Suppressor macrophage (primary cell): ENCODE measurements around the gene TNFRSF1B.

Experiments
- DNase-seq, 4 experiments: peaks; one replicate each; pipeline ENCODE4 v3.0.0-alpha.2; 2020 to 2022

The TNFRSF1B gene

GRCh38 chr1:12176298-12177118 is 9.7 kb downstream of the TNFRSF1B start:
- no peak for DNase-seq

- peak in 1 of 4 experiments; percentile 51 for DNase-seq
Observed at GRCh38 chr1:12177156-12177998, 10.6 kb downstream of the TNFRSF1B start.

GRCh38 chr1:12177999-12178441 is 11.2 kb downstream of the TNFRSF1B start:
- peak; percentile 97 to 99 (median 98) for DNase-seq

GRCh38 chr1:12178511-12178910 is 11.7 kb downstream of the TNFRSF1B start:
- DNase-seq, result no peak

- peak; percentile 89 to 96 (median 92) for DNase-seq
Observed at GRCh38 chr1:12179111-12179519, 12.3 kb downstream of the TNFRSF1B start.

- DNase-seq, result no peak
Observed at GRCh38 chr1:12179676-12180075, 12.9 kb downstream of the TNFRSF1B start.

- peak; percentile 93 to 97 (median 96) for DNase-seq
Observed at GRCh38 chr1:12180315-12180714, 13.5 kb downstream of the TNFRSF1B start.

GRCh38 chr1:12180903-12181302 is 14.1 kb downstream of the TNFRSF1B start:
- DNase-seq, result peak in 1 of 4 experiments; percentile 52

- no peak for DNase-seq
Observed at GRCh38 chr1:12181568-12181967, 14.8 kb downstream of the TNFRSF1B start.

GRCh38 chr1:12182410-12182984 is 15.7 kb downstream of the TNFRSF1B start:
- peak in 1 of 4 experiments; percentile 40 for DNase-seq

- no peak for DNase-seq
Observed at GRCh38 chr1:12183095-12183794, 16.5 kb downstream of the TNFRSF1B start.

GRCh38 chr1:12184008-12184681 is 17.4 kb downstream of the TNFRSF1B start:
- peak; percentile 94 to 99 (median 96) for DNase-seq

GRCh38 chr1:12185036-12185917 is 18.5 kb downstream of the TNFRSF1B start:
- peak in 3 of 4 experiments; percentile 59 to 63 (median 62) for DNase-seq

GRCh38 chr1:12185918-12186678 is 19.3 kb downstream of the TNFRSF1B start:
- DNase-seq, result no peak

GRCh38 chr1:12186679-12186985 is 19.8 kb downstream of the TNFRSF1B start:
- no peak for DNase-seq

GRCh38 chr1:12188115-12188514 is 21.3 kb downstream of the TNFRSF1B start:
- no peak for DNase-seq

- DNase-seq, result no peak
Observed at GRCh38 chr1:12188657-12189327, 22.0 kb downstream of the TNFRSF1B start.

- DNase-seq, result no peak
Observed at GRCh38 chr1:12189328-12189682, 22.5 kb downstream of the TNFRSF1B start.

- DNase-seq, result no peak
Observed at GRCh38 chr1:12191242-12192032, 24.6 kb downstream of the TNFRSF1B start.
